ENCODE data around the gene LIG3. TPM values are rescaled to one million over a fixed set of nuclear protein-coding genes. Genes with fewer than 3 reads are reported as not detected.

The LIG3 gene
- total RNA-seq, 4 donors from 2014 or later, result 16.9 to 25.4 (median 21.5) TPM

- in situ Hi-C loops (cut with MboI; ENCODE audit: low sequenced_read_pairs in 4 of 4) (no loop called here), intact Hi-C loops (cut with DNase I; ENCODE audit: low total_unique reads) (no loop called here)
- ATAC-seq (no peak), DNase-seq (no peak)
- Histone ChIP-seq H3K27me3 (no peaks in the 10 kb centered on the region), H3K36me3 (no peaks in the 10 kb centered on the region), H3K4me1 (peaks cover 12% of the 10 kb centered on the region in 2 donors), H3K27ac (no peak overlapping the region), H3K4me3 (no peak overlapping the region), H3K9me3 (no peaks in the 10 kb centered on the region)
- TF ChIP-seq CTCF (IDR thresholded peaks at IDR 0.05 in 4 of 5, conservative IDR thresholded peaks at IDR 0.05 in 1 of 5), result no peak
These were observed 66.5 kb downstream of the LIG3 start for GRCh38 chr17:35046740-35047283.

GRCh38 chr17:35048685-35049379 lies 68.5 kb downstream of the LIG3 start:
- TF ChIP-seq POLR2A (IDR thresholded peaks at IDR 0.05) (no peak), CTCF (IDR thresholded peaks at IDR 0.05 in 4 of 5, conservative IDR thresholded peaks at IDR 0.05 in 1 of 5) (no peak)
- H3K4me3 ChIP-seq, result no peak overlapping the region
- in situ Hi-C loops (cut with MboI; ENCODE audit: low sequenced_read_pairs in 4 of 4) (no loop called here), intact Hi-C loops (cut with DNase I; ENCODE audit: low total_unique reads) (no loop called here)
- no peak overlapping the region for H3K27ac ChIP-seq
- ATAC-seq, result no peak
- no peaks in the 10 kb centered on the region for H3K9me3 ChIP-seq
- no peak for DNase-seq
- no peaks in the 10 kb centered on the region for H3K36me3 ChIP-seq
- H3K4me1 ChIP-seq, result peaks cover 15 to 24% of the 10 kb centered on the region in 2 donors
- no peaks in the 10 kb centered on the region for H3K27me3 ChIP-seq

GRCh38 chr17:35050170-35050569 lies 69.9 kb downstream of the LIG3 start:
- Histone ChIP-seq H3K27me3 (no peaks in the 10 kb centered on the region), H3K4me3 (no peak overlapping the region)

GRCh38 chr17:35051183-35051578 lies 70.9 kb downstream of the LIG3 start:
- Histone ChIP-seq H3K36me3 (no peaks in the 10 kb centered on the region), H3K27me3 (no peaks in the 10 kb centered on the region), H3K27ac (peak overlapping the region; percentile 27 to 46 (median 33)), H3K4me1 (peaks cover 15 to 24% of the 10 kb centered on the region in 2 donors), H3K9me3 (no peaks in the 10 kb centered on the region), H3K4me3 (no peak overlapping the region)
- no peak for DNase-seq
- TF ChIP-seq CTCF (IDR thresholded peaks at IDR 0.05 in 4 of 5, conservative IDR thresholded peaks at IDR 0.05 in 1 of 5), result no peak
- no peak for TF ChIP-seq POLR2A (IDR thresholded peaks at IDR 0.05)
- in situ Hi-C loops (cut with MboI; ENCODE audit: low sequenced_read_pairs in 4 of 4), result no loop called here
- intact Hi-C loops (cut with DNase I; ENCODE audit: low total_unique reads), result no loop called here
- peak in 1 of 2 donors; percentile 52 for ATAC-seq

More at GRCh38 chr17:35050170-35050569, 69.9 kb downstream of the LIG3 start:
- H3K36me3 ChIP-seq, result no peaks in the 10 kb centered on the region
- no peaks in the 10 kb centered on the region for H3K9me3 ChIP-seq
- DNase-seq (no peak), ATAC-seq (no peak)
- intact Hi-C loops (cut with DNase I; ENCODE audit: low total_unique reads) (no loop called here), in situ Hi-C loops (cut with MboI; ENCODE audit: low sequenced_read_pairs in 4 of 4) (no loop called here)
- H3K27ac ChIP-seq, result no peak overlapping the region
- TF ChIP-seq CTCF (IDR thresholded peaks at IDR 0.05 in 4 of 5, conservative IDR thresholded peaks at IDR 0.05 in 1 of 5) (no peak), POLR2A (IDR thresholded peaks at IDR 0.05) (no peak)
- H3K4me1 ChIP-seq, result peaks cover 15 to 24% of the 10 kb centered on the region in 2 donors

Data from gastrocnemius medialis (tissue), 4 donors.